HG03064 (cell line): ENCODE data around the gene SLC7A7.
"Not testable (repeated sequence)": the region's sequence is repeated elsewhere in the genome, so short reads cannot be mapped to it uniquely, and the experiment has no call there.

Source experiments
- ATAC-seq: cut with Tn5 transposase; IDR thresholded peaks from one replicate; pipeline ENCODE4 v1.9.1; 2021; ENCODE audit warnings: low read depth; ENCODE audit not compliant: unreplicated experiment

Gene SLC7A7

GRCh38 chr14:22764382-22764781 is 50.9 kb downstream of the SLC7A7 start:
- no peak for ATAC-seq

GRCh38 chr14:22761734-22762133 is 53.5 kb downstream of the SLC7A7 start:
- no peak for ATAC-seq

- ATAC-seq: not testable (repeated sequence)
Observed at GRCh38 chr14:22757972-22758650, 57.1 kb downstream of the SLC7A7 start.

GRCh38 chr14:22753586-22753985 is 61.6 kb downstream of the SLC7A7 start:
- ATAC-seq: no peak

GRCh38 chr14:22752422-22752821 is 62.8 kb downstream of the SLC7A7 start:
- ATAC-seq: no peak

- ATAC-seq: no peak
Observed at GRCh38 chr14:22748631-22749068, 66.6 kb downstream of the SLC7A7 start.

GRCh38 chr14:22748206-22748605 is 67.0 kb downstream of the SLC7A7 start:
- no peak for ATAC-seq

- ATAC-seq: no peak
Observed at GRCh38 chr14:22747769-22748168, 67.5 kb downstream of the SLC7A7 start.

- ATAC-seq: no peak
Observed at GRCh38 chr14:22740020-22740419, 75.2 kb downstream of the SLC7A7 start.

- ATAC-seq: no peak
Observed at GRCh38 chr14:22739423-22739822, 75.8 kb downstream of the SLC7A7 start.

- no peak for ATAC-seq
Observed at GRCh38 chr14:22737052-22737451, 78.2 kb downstream of the SLC7A7 start.

- not testable (repeated sequence) for ATAC-seq
Observed at GRCh38 chr14:22736384-22736783, 78.9 kb downstream of the SLC7A7 start.

- ATAC-seq: no peak
Observed at GRCh38 chr14:22735096-22735495, 80.1 kb downstream of the SLC7A7 start.

- no peak for ATAC-seq
Observed at GRCh38 chr14:22733829-22734228, 81.4 kb downstream of the SLC7A7 start.

- not testable (repeated sequence) for ATAC-seq
Observed at GRCh38 chr14:22732062-22732461, 83.2 kb downstream of the SLC7A7 start.

- no peak for ATAC-seq
Observed at GRCh38 chr14:22726012-22726411, 89.2 kb downstream of the SLC7A7 start.

GRCh38 chr14:22725374-22725773 is 89.9 kb downstream of the SLC7A7 start:
- not testable (repeated sequence) for ATAC-seq

- not testable (repeated sequence) for ATAC-seq
Observed at GRCh38 chr14:22724847-22725246, 90.4 kb downstream of the SLC7A7 start.

- no peak for ATAC-seq
Observed at GRCh38 chr14:22723815-22724214, 91.4 kb downstream of the SLC7A7 start.
